Cardiac muscle cell (in vitro differentiated cells and primary cell): Measurements from ENCODE around the gene TBC1D22B. TPM values are rescaled to one million over a fixed set of nuclear protein-coding genes. Genes with fewer than 3 reads are reported as not detected.

Experiments used
- DNase-seq, 2 donors: peaks; one replicate each; pipeline versions ENCODE4 v3.0.0 to v3.0.0-alpha.2; 2010 to 2017; ENCODE audit warnings: low read depth in 1 of 2, low spot score in 1 of 2
- H3K27ac ChIP-seq: fragments of 200-600 bp; sonication (generic); 2 replicates; pipeline ENCODE4 v1.5.1; 2016
- H3K27me3 ChIP-seq: fragments of 200-600 bp; sonication (generic); 2 replicates; pipeline ENCODE4 v1.6.0; 2016; ENCODE audit warnings: control low read depth
- H3K36me3 ChIP-seq: fragments of 200-600 bp; sonication (generic); 2 replicates; pipeline ENCODE4 v1.5.1; 2016; ENCODE audit warnings: control low read depth
- H3K4me1 ChIP-seq: fragments of 200-600 bp; sonication (generic); 2 replicates; pipeline ENCODE4 v1.8.1; 2017; ENCODE audit warnings: low read depth, mild to moderate bottlenecking, mixed run types
- H3K4me3 ChIP-seq: fragments of 200-600 bp; sonication (generic); 2 replicates; pipeline ENCODE4 v1.5.1; 2016; ENCODE audit warnings: mild to moderate bottlenecking
- H3K9me3 ChIP-seq: fragments of 200-600 bp; sonication (generic); 2 replicates; pipeline ENCODE4 v1.5.1; 2017; ENCODE audit warnings: low read depth, mild to moderate bottlenecking, control low read depth
- CTCF ChIP-seq: IDR thresholded peaks from 2 replicates; pipeline ENCODE4 v1.5.1; 2012; ENCODE audit warnings: low read depth, mild to moderate bottlenecking, low read length
- polyA plus RNA-seq: library from polyadenylated mRNA; unstranded; fragments of >200 nt; fragmentation: Nextera tagmentation; extraction: Ambion mirVana; gene quantifications from 2 replicates; pipeline ENCODE4 v1.2.1, GENCODE V29; 2016
- total RNA-seq: library from RNA; depleted of rRNA; stranded (reverse); fragments of >200 nt; gene quantifications from 2 replicates; pipeline ENCODE4 v1.2.3, GENCODE V29; 2016

TBC1D22B gene
- total and polyA plus RNA-seq, 2 experiments from 2014 or later: 12.8 to 13.3 TPM

GRCh38 chr6:37210313-37210968, 47.1 kb upstream of the TBC1D22B start:
- Histone ChIP-seq H3K27ac (no peak overlapping the region), H3K4me1 (no peaks in the 10 kb centered on the region), H3K9me3 (no peaks in the 10 kb centered on the region), H3K27me3 (no peaks in the 10 kb centered on the region), H3K36me3 (no peaks in the 10 kb centered on the region), H3K4me3 (no peak overlapping the region)
- TF ChIP-seq CTCF: peak; percentile 92
- peak; percentile 87 to 90 for DNase-seq

- no peaks in the 10 kb centered on the region for H3K36me3 ChIP-seq
- H3K4me1 ChIP-seq: no peaks in the 10 kb centered on the region
- H3K4me3 ChIP-seq: no peak overlapping the region
- H3K27me3 ChIP-seq: no peaks in the 10 kb centered on the region
- TF ChIP-seq CTCF: no peak
- H3K9me3 ChIP-seq: no peaks in the 10 kb centered on the region
- H3K27ac ChIP-seq: no peak overlapping the region
- no peak for DNase-seq
Observed at GRCh38 chr6:37212268-37212667, 45.3 kb upstream of the TBC1D22B start.

- Histone ChIP-seq H3K4me3 (no peak overlapping the region), H3K4me1 (peaks cover 2% of the 10 kb centered on the region), H3K36me3 (no peaks in the 10 kb centered on the region), H3K27ac (no peak overlapping the region), H3K9me3 (no peaks in the 10 kb centered on the region), H3K27me3 (no peaks in the 10 kb centered on the region)
- no peak for TF ChIP-seq CTCF
- DNase-seq: no peak
Observed at GRCh38 chr6:37218061-37218460, 39.5 kb upstream of the TBC1D22B start.

- no peaks in the 10 kb centered on the region for H3K9me3 ChIP-seq
- DNase-seq: no peak
Observed at GRCh38 chr6:37218511-37218910, 39.1 kb upstream of the TBC1D22B start.

GRCh38 chr6:37221585-37222124, 35.9 kb upstream of the TBC1D22B start:
- H3K4me3 ChIP-seq: peak overlapping the region; percentile 51
- no peaks in the 10 kb centered on the region for H3K27me3 ChIP-seq
- H3K36me3 ChIP-seq: no peaks in the 10 kb centered on the region
- H3K27ac ChIP-seq: peak overlapping the region; percentile 32
- peaks cover 5% of the 10 kb centered on the region for H3K4me1 ChIP-seq
- H3K9me3 ChIP-seq: no peaks in the 10 kb centered on the region
- no peak for DNase-seq
- TF ChIP-seq CTCF: no peak

More at GRCh38 chr6:37218511-37218910, 39.1 kb upstream of the TBC1D22B start:
- H3K27me3 ChIP-seq: no peaks in the 10 kb centered on the region
- peaks cover 5% of the 10 kb centered on the region for H3K4me1 ChIP-seq
- H3K4me3 ChIP-seq: no peak overlapping the region
- H3K36me3 ChIP-seq: no peaks in the 10 kb centered on the region
- no peak for TF ChIP-seq CTCF
- no peak overlapping the region for H3K27ac ChIP-seq
